MG63 (cell line): ENCODE measurements around the gene NPB. TPM values are rescaled to one million over a fixed set of nuclear protein-coding genes. Genes with fewer than 3 reads are reported as not detected.

Experiments used
- DNase-seq: peaks from one replicate; pipeline ENCODE4 v3.0.0-alpha.2; 2020
- H3K27me3 ChIP-seq: fragments of 250-450 bp; sonication (Bioruptor Pico); 2 replicates; pipeline ENCODE4 v1.5.1; 2020; ENCODE audit warnings: mild to moderate bottlenecking, moderate library complexity
- H3K36me3 ChIP-seq: fragments of 250-450 bp; sonication (Bioruptor Pico); 2 replicates; pipeline ENCODE4 v1.5.1; 2020; ENCODE audit warnings: mild to moderate bottlenecking, moderate library complexity
- H3K4me3 ChIP-seq: fragments of 250-450 bp; sonication (Bioruptor Pico); 2 replicates; pipeline ENCODE4 v1.5.1; 2020; ENCODE audit warnings: mild to moderate bottlenecking, moderate library complexity
- H3K9me3 ChIP-seq: fragments of 250-450 bp; sonication (Bioruptor Pico); 2 replicates; pipeline ENCODE4 v1.5.1; 2020; ENCODE audit warnings: mild to moderate bottlenecking, moderate library complexity
- total RNA-seq: library from RNA; depleted of rRNA; stranded (reverse); fragments of >200 nt; shearing (Covaris generic); gene quantifications from 2 replicates; pipeline ENCODE4 v1.2.3, GENCODE V29; 2014; ENCODE audit warnings: low replicate concordance

NPB gene
- total RNA-seq, 1 experiment from 2014 or later: 2.5 TPM

- Histone ChIP-seq H3K36me3 (peaks cover 78% of the 10 kb centered on the region), H3K4me3 (no peak overlapping the region), H3K9me3 (no peaks in the 10 kb centered on the region), H3K27me3 (no peaks in the 10 kb centered on the region)
- no peak for DNase-seq
Measured at GRCh38 chr17:81888105-81888987, 13.7 kb upstream of the NPB start.

GRCh38 chr17:81888988-81889595 lies 12.9 kb upstream of the NPB start:
- Histone ChIP-seq H3K36me3 (peaks cover 71% of the 10 kb centered on the region), H3K27me3 (no peaks in the 10 kb centered on the region), H3K9me3 (no peaks in the 10 kb centered on the region), H3K4me3 (no peak overlapping the region)
- DNase-seq: no peak

- Histone ChIP-seq H3K27me3 (no peaks in the 10 kb centered on the region), H3K36me3 (peaks cover 69% of the 10 kb centered on the region), H3K4me3 (peak overlapping the region; percentile 70), H3K9me3 (no peaks in the 10 kb centered on the region)
- no peak for DNase-seq
Measured at GRCh38 chr17:81889602-81890001, 12.4 kb upstream of the NPB start.

GRCh38 chr17:81890447-81891302 lies 11.4 kb upstream of the NPB start:
- Histone ChIP-seq H3K27me3 (no peaks in the 10 kb centered on the region), H3K4me3 (peak overlapping the region; percentile 70), H3K36me3 (peaks cover 64% of the 10 kb centered on the region), H3K9me3 (no peaks in the 10 kb centered on the region)
- no peak for DNase-seq

GRCh38 chr17:81891303-81891552 lies 10.8 kb upstream of the NPB start:
- Histone ChIP-seq H3K36me3 (peaks cover 63% of the 10 kb centered on the region), H3K4me3 (peak overlapping the region; percentile 70; the same call in 1 of the 2 replicates), H3K27me3 (no peaks in the 10 kb centered on the region), H3K9me3 (no peaks in the 10 kb centered on the region)
- DNase-seq: no peak

- Histone ChIP-seq H3K9me3 (no peaks in the 10 kb centered on the region), H3K36me3 (peaks cover 48% of the 10 kb centered on the region), H3K27me3 (no peaks in the 10 kb centered on the region), H3K4me3 (no peak overlapping the region)
- no peak for DNase-seq
Measured at GRCh38 chr17:81895400-81895799, 6.6 kb upstream of the NPB start.

GRCh38 chr17:81898029-81898866 lies 3.8 kb upstream of the NPB start:
- Histone ChIP-seq H3K27me3 (no peaks in the 10 kb centered on the region), H3K9me3 (no peaks in the 10 kb centered on the region), H3K4me3 (no peak overlapping the region), H3K36me3 (peaks cover 52% of the 10 kb centered on the region)
- peak; percentile 93 for DNase-seq

GRCh38 chr17:81898885-81899284 lies 3.2 kb upstream of the NPB start:
- H3K4me3 ChIP-seq: no peak overlapping the region
- H3K9me3 ChIP-seq: no peaks in the 10 kb centered on the region
- DNase-seq: no peak
- no peaks in the 10 kb centered on the region for H3K27me3 ChIP-seq
- peaks cover 50% of the 10 kb centered on the region for H3K36me3 ChIP-seq

GRCh38 chr17:81899514-81900166 lies 2.4 kb upstream of the NPB start:
- DNase-seq: no peak
- H3K36me3 ChIP-seq: peaks cover 47% of the 10 kb centered on the region
- H3K9me3 ChIP-seq: no peaks in the 10 kb centered on the region
- no peak overlapping the region for H3K4me3 ChIP-seq
- no peaks in the 10 kb centered on the region for H3K27me3 ChIP-seq

GRCh38 chr17:81900181-81900820 lies 1.7 kb upstream of the NPB start:
- Histone ChIP-seq H3K36me3 (peaks cover 44% of the 10 kb centered on the region), H3K9me3 (no peaks in the 10 kb centered on the region)
- DNase-seq: no peak

GRCh38 chr17:81901167-81902022 lies 643 bp upstream of the NPB start:
- H3K4me3 ChIP-seq: no peak overlapping the region
- no peaks in the 10 kb centered on the region for H3K27me3 ChIP-seq
- DNase-seq: no peak
- H3K9me3 ChIP-seq: no peaks in the 10 kb centered on the region
- peaks cover 35% of the 10 kb centered on the region for H3K36me3 ChIP-seq

More at GRCh38 chr17:81900181-81900820, 1.7 kb upstream of the NPB start:
- Histone ChIP-seq H3K4me3 (no peak overlapping the region), H3K27me3 (no peaks in the 10 kb centered on the region)

GRCh38 chr17:81902653-81903414 lies 796 bp downstream of the NPB start:
- Histone ChIP-seq H3K27me3 (no peaks in the 10 kb centered on the region), H3K4me3 (no peak overlapping the region), H3K9me3 (no peaks in the 10 kb centered on the region), H3K36me3 (peaks cover 26% of the 10 kb centered on the region)
- no peak for DNase-seq

GRCh38 chr17:81903415-81903831 lies 1.4 kb downstream of the NPB start:
- Histone ChIP-seq H3K36me3 (peaks cover 26% of the 10 kb centered on the region), H3K4me3 (no peak overlapping the region)
- no peak for DNase-seq

GRCh38 chr17:81903896-81904599 lies 2.0 kb downstream of the NPB start:
- H3K4me3 ChIP-seq: no peak overlapping the region
- peaks cover 23% of the 10 kb centered on the region for H3K36me3 ChIP-seq
- no peaks in the 10 kb centered on the region for H3K27me3 ChIP-seq
- no peaks in the 10 kb centered on the region for H3K9me3 ChIP-seq
- no peak for DNase-seq

More at GRCh38 chr17:81903415-81903831, 1.4 kb downstream of the NPB start:
- Histone ChIP-seq H3K9me3 (no peaks in the 10 kb centered on the region), H3K27me3 (no peaks in the 10 kb centered on the region)
